ENCODE results near the gene LIPN.

The LIPN gene

DNA sequence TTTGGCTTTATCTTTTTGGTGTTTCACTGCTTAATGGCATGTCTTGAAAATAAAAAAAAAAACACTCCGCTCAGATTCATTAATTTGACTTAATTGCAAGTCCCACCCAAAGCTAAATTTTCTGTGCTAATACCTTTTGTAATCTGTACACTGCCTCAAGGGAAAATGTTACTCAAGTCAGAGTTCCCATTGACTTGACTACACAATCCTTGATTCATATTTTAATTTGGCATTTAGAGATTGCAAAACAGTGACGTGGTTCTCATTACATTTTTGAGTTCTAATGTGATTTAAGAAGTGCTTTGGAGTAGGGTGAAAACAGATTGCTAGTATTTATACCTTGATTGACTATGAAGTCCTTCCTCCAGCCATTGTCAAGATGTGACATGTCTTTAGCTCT lies 21.4 kb downstream of the LIPN start:
- no peak for DNase-seq (ENCODE audit: low read depth)
- TF ChIP-seq, protein P1, sequence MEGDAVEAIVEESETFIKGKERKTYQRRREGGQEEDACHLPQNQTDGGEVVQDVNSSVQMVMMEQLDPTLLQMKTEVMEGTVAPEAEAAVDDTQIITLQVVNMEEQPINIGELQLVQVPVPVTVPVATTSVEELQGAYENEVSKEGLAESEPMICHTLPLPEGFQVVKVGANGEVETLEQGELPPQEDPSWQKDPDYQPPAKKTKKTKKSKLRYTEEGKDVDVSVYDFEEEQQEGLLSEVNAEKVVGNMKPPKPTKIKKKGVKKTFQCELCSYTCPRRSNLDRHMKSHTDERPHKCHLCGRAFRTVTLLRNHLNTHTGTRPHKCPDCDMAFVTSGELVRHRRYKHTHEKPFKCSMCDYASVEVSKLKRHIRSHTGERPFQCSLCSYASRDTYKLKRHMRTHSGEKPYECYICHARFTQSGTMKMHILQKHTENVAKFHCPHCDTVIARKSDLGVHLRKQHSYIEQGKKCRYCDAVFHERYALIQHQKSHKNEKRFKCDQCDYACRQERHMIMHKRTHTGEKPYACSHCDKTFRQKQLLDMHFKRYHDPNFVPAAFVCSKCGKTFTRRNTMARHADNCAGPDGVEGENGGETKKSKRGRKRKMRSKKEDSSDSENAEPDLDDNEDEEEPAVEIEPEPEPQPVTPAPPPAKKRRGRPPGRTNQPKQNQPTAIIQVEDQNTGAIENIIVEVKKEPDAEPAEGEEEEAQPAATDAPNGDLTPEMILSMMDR (conservative IDR thresholded peaks at IDR 0.05; ENCODE audit: low read depth, low read length) = no peak
- H3K4me3 ChIP-seq (ENCODE audit: low read depth, low read length) = no peak overlapping the region

DNA sequence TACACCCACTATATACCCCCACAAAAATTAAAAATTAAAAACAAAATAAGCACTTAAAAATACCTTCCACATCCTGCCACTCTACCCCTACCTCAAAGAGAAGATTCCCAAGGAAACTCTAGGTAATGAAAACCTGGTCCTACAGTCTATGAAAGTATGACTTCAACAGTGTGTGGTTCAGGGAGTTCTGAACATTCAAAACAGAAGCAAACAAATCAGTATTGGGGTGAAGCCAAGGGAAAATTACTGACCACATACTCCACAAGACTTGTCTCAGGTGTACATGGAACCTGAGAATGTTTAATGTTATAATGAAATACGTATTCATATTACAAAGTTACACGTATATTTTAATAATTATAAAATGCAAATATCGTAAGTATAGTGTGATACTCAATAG lies 22.4 kb downstream of the LIPN start:
- no peak for DNase-seq (ENCODE audit: low read depth)
- TF ChIP-seq, protein P1 (conservative IDR thresholded peaks at IDR 0.05; ENCODE audit: low read depth, low read length) = no peak
- H3K4me3 ChIP-seq (ENCODE audit: low read depth, low read length) = no peak overlapping the region

DNA sequence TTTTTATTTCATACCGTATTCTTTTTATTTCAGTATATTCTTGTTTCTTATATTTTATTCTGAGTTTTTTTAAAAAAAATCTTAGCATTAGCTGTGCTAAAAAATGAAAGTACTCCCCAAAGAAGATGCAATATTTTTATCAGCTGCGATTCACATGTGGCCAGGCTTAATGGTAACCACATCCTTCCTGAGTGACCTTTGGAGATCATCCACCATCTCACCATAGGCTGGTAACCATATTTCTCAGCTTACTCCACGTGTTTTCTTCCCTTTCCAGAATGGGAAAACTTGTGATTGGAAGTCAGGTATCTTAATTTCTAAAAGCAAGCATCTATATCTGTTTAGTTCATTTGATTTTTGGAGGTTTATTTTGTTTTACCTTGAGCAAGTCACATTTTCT lies 23.9 kb downstream of the LIPN start:
- TF ChIP-seq, protein P1 (conservative IDR thresholded peaks at IDR 0.05; ENCODE audit: low read depth, low read length) = no peak
- H3K4me3 ChIP-seq (ENCODE audit: low read depth, low read length) = no peak overlapping the region
- DNase-seq (ENCODE audit: low read depth) = peak; percentile 64

DNA sequence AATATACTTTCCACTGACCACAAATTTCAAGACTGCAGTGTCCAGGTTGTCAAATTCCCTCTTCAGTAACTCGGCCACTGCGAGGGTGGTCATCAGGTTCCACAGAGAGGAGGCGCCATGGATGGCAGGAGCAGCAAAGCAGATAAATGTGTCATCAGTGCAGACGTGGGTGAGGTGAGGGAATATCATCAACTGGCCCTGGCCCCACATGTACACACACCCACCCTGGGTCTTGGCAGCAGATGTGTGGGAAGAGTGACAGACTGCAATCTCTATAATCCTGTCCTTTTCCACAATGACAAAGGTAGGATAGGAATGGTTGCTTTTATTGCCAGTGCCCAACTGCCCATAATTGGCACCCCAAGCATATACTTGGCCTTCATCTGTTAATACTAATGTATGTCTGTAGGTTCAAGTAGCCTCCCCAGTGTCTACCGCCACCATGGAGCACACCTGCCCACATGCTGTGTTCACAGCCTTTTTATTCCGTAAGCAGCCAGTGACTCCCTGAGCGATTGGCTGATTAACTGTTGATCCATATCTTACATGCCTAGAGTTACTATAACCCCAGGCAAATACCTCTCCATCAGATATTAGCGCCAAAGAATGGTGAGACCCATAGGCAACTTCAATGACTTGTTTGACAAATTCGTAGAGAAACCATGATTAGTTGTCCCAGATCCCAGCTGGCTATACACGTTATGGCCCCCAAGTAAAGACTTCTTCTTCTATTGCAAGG lies 26.4 kb downstream of the LIPN start:
- DNase-seq (ENCODE audit: low read depth) = no peak
- H3K4me3 ChIP-seq (ENCODE audit: low read depth, low read length) = no peak overlapping the region
- TF ChIP-seq, protein P1 (conservative IDR thresholded peaks at IDR 0.05; ENCODE audit: low read depth, low read length) = no peak

DNA sequence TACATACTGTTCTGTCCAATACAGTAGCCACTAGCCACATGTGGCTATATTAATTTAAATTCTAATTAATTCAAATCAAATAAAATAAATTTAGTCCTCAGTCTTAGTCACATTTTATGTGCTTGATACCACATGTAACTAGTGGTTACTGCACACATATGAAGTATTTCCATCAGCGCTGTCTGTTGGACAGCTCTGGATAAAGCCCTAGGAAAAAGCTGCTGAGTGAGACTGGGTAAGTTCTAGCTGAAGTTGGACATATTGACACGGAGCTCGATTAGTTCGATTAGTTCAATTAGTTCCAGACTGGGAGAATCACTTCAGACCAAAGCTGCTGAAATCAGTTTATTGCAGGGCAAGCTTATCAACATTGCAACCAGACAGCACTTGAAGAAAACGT lies 27.6 kb downstream of the LIPN start:
- H3K4me3 ChIP-seq (ENCODE audit: low read depth, low read length) = no peak overlapping the region
- TF ChIP-seq, protein P1 (conservative IDR thresholded peaks at IDR 0.05; ENCODE audit: low read depth, low read length) = no peak
- no peak for DNase-seq (ENCODE audit: low read depth)

DNA sequence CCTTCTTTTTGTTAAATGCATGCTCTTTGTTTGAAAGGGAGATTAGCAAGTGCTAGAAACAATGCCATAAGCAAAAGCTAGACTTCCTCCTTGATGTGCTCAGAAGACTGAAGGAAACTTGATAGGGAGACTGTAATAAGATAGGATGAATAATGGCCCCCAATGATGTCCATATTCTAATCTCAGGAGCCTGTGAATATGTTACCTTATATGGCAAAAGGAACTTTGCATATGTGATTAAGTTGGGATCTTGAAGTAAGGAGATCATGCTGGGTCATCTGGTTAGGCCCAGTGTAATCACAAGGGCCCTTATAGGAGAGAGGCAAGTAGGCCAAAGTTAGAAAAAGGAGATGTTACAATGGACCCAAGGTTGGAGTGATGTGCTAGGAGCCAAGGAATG lies 29.1 kb downstream of the LIPN start:
- no peak for DNase-seq (ENCODE audit: low read depth)
- TF ChIP-seq, protein P1 (conservative IDR thresholded peaks at IDR 0.05; ENCODE audit: low read depth, low read length) = no peak
- no peak overlapping the region for H3K4me3 ChIP-seq (ENCODE audit: low read depth, low read length)

DNA sequence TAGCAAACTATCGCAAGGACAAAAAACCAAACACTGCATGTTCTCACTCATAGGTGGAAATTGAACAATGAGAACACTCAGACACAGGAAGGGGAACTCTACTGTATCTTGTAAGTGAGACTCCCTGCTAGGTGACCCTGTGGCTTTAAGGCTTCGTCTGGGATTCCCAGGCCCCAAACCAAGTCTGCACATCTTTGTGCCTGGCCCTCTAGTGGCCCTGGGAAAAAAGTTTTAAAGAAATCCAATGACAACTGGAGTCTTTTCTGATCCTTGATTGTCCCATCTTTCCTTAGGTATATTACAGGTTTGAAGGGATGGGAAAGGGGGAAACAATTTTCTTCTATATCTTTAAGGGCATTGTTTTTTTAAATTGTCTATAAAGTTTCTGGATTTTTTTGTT lies 32.1 kb downstream of the LIPN start:
- peak; percentile 76 for DNase-seq (ENCODE audit: low read depth)
- TF ChIP-seq, protein P1 (conservative IDR thresholded peaks at IDR 0.05; ENCODE audit: low read depth, low read length) = peak; percentile 72
- no peak overlapping the region for H3K4me3 ChIP-seq (ENCODE audit: low read depth, low read length)
